Stimulated activated CD8-positive, alpha-beta memory T cell treated with anti-CD3 and anti-CD28 coated beads, Interleukin-7, amount 100 ng/mL, for 4 hours (primary cell): ENCODE measurements around the gene DPP7.
"Not testable (repeated sequence)": the region's sequence is repeated elsewhere in the genome, so short reads cannot be mapped to it uniquely, and the experiment has no call there.

Source experiments
- DNase-seq, 2 donors: peaks; one replicate each; pipeline ENCODE4 v3.0.0-alpha.2; 2020; ENCODE audit warnings: low read depth in 2 of 2

Gene DPP7

GRCh38 chr9:137070906-137071275 is 43.6 kb downstream of the DPP7 start:
- no peak for DNase-seq

- peak; percentile 74 to 80 for DNase-seq
Observed at GRCh38 chr9:137070201-137070905, 44.2 kb downstream of the DPP7 start, which contains the start of gene SAPCD2. TSS of gene SAPCD2 (minus strand) at chr9:137070557. CDS start at chr9:137070460, 97 bp downstream.

GRCh38 chr9:137069508-137070091 is 44.9 kb downstream of the DPP7 start:
- DNase-seq: no peak

- no peak for DNase-seq
Observed at GRCh38 chr9:137068539-137069507, 45.7 kb downstream of the DPP7 start.

- DNase-seq: peak; percentile 76 to 79
Observed at GRCh38 chr9:137067860-137068538, 46.5 kb downstream of the DPP7 start.

GRCh38 chr9:137066096-137066861 is 48.3 kb downstream of the DPP7 start:
- no peak for DNase-seq

- DNase-seq: no peak
Observed at GRCh38 chr9:137065336-137065967, 49.1 kb downstream of the DPP7 start.

- DNase-seq: no peak
Observed at GRCh38 chr9:137064880-137065164, 49.7 kb downstream of the DPP7 start.

- DNase-seq: peak in 1 of 2 donors; percentile 36
Observed at GRCh38 chr9:137064027-137064879, 50.3 kb downstream of the DPP7 start.

GRCh38 chr9:137063311-137064026 is 51.1 kb downstream of the DPP7 start:
- no peak for DNase-seq

- not testable (repeated sequence) for DNase-seq
Observed at GRCh38 chr9:137062798-137063197, 51.7 kb downstream of the DPP7 start.

GRCh38 chr9:137062384-137062783 is 52.1 kb downstream of the DPP7 start:
- no peak for DNase-seq
